ENCODE measurements around the gene RP2.
A peak's percentile ranks its signal among the peaks of the same experiment; 100 is the strongest.

RP2 gene

DNA sequence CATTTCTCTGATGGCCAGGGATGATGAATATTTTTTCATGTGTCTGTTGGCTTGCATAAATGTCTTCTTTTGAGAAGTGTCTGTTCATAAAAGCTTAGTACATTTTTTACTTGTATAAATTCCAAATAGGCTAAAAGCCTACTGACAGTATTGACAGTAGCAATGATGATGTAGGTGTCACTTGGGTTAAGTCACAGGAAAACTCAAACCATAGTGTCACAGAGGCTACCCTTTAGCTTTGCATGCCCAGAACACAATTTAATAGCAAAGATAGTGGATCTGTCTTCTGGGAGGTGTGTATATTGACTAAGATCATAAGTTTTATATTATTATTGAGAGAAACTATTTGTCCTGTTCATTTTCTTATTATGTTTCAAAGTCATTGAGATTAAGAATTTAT is 8.1 kb downstream of the RP2 start:
- DNase-seq (ENCODE audit: low spot score): no peak

DNA sequence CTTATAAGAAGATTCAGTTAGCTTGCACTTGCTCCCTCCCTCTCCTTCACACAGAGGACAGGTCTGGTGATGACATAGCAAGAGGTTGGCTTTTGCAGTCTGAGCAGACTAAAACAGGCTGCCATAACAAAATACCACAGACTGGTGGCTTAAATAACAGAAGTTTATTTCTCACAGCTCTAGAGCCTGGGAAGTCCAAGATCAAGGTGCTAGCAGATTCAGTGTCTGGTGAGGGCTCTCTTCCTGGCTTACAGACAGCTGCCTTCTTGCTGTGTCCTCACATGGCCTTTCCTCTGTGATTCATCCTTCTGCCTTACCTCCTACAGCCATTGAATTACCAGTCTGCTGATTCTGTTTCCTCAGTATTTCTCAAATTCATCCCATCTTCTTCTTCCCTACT is 13.1 kb downstream of the RP2 start:
- no peak for DNase-seq (ENCODE audit: low spot score)

DNA sequence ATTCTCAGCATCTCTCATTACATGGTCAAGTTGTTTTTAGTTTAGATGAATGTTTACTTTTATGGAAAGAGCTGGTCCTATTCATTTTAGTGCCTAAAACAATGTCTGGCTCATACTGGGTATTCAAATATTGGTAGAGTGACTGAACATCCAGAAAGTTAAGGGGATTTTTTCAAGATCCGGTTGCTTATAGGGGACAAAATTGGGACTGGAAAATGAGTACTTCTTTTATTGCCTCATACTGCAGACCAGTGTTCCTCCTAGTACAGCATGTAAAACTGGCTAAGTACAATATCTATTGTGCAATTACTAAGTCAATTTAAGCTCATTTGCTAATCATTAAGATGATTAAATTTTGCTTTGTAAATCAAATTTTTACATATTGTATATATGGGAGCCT is 13.9 kb downstream of the RP2 start:
- no peak for DNase-seq (ENCODE audit: low spot score)

DNA sequence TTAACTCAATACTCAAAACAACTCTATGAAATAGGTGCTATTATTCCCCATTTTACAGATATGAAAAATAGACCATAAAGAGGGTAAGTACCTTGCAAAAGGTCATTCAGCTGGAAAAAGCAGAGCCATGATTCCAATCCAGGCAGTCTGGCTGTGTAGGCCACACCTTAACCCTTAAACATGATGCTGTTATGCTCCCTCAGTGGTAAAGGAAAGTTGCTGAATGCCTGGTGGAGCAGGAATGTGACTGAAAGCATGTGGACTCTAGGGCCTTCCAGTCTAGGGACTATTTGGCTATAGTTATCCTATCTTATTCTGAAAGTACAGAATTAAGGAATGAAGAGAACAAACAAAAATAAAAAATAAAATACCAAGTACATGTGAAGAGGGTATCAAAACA is 19.6 kb downstream of the RP2 start:
- no peak for DNase-seq (ENCODE audit: low spot score)

DNA sequence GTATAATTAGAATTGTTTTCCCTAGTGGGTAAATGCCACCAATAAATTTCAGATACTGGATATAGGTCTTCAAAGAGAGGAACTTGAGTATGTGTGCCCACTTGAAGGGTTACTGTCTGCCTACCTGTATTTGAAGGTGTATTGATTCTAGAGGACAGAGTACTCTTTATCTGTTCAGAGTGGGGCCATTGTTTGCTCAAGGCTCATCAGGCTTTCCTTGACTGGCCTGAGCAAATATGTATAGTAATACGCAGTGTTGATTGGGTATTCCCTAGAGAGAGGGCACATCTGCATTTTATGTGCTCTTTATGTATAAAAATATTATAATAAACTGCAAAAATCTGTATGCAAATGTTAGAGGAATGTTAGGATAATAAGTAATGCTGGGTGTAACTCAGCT is 23.7 kb downstream of the RP2 start:
- no peak for DNase-seq (ENCODE audit: low spot score)

DNA sequence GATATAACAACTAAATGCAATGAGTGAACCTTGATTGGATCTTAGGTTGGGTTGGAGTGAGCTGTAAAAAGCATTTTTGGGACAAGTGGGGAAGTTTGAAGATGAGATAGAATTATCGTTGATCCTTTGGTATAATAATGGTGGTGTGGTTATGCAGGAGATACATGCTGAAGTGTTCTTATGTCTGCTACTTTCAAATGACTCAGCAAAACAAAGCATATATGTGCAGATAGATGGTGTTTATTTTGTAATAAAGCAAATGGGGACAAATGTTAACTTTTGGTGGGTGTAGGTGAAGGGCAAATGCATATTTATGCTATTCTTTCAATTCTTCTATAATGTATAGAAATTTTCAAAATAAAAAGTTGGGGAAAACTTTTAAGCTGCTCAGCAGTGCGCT is 26.2 kb downstream of the RP2 start:
- DNase-seq (ENCODE audit: low spot score): no peak

DNA sequence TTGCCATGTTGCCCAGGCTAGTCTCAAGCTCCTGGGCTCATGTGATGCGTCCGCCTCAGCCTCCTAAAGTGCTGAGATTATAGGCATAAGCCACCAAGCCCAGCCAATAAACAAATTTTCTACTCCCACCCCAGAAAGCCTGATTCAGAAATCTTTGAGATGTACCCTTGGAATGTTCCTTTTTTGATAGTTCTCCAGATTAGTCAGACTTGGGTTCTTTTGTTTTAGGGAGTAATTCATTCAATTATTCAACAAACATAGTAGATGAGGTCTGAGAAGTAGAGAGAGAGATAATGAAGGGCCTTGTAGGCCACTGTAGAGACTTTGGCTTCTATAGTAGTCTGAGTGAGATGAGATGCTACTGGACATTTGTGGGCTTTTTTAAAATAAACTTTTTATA is 27.8 kb downstream of the RP2 start:
- no peak for DNase-seq (ENCODE audit: low spot score)

DNA sequence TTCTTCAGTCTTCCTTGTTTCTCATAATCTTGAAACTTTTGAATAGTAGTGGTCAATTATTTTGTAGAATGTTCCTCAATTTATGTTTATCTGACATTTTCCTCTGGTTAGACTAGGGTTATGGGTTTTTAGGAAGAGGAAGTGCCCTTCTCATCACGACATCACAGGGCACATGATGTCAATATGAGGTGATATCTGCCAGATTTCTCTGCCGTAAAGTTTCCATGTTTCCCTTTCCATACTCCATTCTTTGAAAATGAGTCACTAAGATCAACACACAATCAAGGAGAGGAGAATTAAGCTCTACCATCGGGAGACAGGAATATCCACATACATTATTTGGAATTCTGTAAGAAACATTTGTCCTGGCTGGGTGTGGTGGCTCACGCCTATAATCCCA is 28.4 kb downstream of the RP2 start:
- no peak for DNase-seq (ENCODE audit: low spot score)

DNA sequence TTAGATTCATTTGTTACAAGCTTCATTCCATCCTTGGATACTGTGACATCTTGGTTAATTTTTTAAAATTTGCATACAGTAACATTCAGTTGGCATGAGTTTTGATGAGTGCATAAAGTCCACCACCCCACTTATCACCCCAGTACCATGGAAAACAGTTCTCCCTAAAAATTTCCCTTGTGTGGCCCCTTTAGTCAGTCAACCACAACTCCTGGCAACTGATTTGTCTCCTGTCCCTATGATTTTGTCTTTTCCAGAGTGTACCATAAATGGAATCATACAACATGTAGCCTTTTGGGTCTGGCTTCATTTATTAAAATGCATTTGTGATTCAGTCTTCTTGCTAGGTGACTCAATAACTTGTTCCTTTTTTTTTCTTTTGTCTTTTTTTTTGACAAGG is 29.9 kb downstream of the RP2 start:
- DNase-seq (ENCODE audit: low spot score): no peak

DNA sequence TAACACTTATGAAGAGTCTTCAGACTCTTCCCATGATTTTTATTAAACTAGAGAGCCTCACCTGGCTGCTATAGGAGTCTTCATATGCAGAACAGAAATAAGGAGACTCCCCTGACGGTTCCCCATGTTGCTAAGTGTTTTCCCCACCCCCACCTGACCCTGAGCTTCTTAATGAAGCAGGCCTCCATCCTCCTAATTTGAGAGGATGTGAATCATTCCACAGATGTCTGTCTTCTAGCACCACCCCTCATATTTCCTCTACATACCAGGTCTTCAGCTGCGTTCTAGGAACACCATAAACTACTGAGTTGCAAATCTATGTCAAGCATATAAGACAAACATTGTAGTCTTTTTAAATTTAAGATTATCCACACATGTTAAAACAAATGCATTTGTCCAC is 36.9 kb downstream of the RP2 start:
- DNase-seq (ENCODE audit: low spot score): no peak

DNA sequence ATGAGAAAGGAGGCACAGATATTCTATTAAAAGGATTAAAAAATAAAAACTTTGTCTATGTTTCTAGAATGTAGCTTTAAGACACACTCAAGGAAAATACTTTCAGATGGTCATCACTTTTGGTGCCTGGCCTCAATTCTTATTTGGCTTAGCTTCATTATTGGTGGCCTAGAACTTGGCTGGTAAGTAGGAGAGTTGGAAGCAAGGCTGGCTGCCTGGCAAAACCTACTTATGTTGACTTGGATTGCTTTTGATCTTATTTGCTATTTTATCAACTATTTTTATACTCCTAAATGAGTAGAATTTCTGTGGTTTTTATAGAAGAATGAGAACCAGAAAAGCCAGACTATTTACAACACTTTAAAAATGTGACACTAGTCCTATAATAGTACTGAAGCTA is 40.1 kb downstream of the RP2 start:
- DNase-seq (ENCODE audit: low spot score): no peak

DNA sequence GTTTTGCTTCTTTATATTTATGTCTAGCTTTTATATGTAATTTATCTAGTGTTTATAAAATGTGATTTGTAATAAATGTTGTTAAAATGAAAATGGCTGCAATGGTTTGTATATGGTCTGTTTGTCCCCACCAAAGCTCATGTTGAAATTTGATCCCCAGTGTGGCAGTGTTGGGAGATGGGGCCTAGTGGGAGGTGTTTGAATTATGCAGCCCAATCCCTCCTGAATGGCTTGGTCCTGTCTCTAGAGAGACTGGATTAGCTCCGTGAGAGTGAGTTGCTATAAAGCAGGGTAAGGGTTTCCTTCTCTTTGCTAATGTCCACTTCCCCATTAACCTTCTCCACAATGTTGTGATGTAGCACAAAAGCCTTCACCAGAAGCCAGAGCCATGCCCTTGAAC is 45.4 kb downstream of the RP2 start:
- no peak for DNase-seq (ENCODE audit: low spot score)

DNA sequence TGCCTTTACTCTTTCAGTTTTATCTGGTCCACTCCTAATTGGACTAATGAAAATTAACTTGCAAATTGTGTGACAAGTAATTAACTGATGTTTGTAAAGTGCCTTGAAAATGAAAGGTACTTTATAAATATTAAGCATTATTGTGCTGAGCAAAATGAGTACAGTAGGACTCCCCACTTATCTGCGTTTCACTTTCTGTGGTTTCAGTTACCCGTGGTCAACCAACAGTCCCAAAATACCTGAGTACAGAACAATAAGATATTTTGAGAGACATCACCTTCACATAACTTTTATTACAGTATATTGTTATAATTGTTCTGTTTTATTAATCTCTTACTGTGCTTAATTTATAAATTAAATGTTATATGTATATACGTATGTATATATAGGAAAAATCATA is 48.0 kb downstream of the RP2 start:
- DNase-seq (ENCODE audit: low spot score): no peak

DNA sequence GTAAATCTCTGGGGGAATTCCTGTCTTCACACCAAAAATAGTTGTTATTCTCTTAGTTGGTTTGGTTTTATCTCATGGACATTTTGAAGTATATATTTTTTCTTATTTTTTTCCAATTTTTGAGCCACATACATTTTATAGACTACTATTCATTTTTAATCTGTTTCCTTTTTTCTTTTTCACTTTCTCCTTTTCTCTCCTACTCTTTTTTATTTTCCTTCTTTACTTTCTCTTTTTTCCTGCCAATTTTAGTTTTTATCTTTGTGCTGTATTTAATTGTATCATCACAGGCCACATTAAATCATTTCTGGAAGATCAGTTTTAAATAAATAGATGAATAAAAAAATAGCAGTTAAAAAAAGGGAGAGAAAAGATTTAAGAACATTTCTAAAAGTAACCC is 61.4 kb downstream of the RP2 start:
- DNase-seq (ENCODE audit: low spot score): no peak

DNA sequence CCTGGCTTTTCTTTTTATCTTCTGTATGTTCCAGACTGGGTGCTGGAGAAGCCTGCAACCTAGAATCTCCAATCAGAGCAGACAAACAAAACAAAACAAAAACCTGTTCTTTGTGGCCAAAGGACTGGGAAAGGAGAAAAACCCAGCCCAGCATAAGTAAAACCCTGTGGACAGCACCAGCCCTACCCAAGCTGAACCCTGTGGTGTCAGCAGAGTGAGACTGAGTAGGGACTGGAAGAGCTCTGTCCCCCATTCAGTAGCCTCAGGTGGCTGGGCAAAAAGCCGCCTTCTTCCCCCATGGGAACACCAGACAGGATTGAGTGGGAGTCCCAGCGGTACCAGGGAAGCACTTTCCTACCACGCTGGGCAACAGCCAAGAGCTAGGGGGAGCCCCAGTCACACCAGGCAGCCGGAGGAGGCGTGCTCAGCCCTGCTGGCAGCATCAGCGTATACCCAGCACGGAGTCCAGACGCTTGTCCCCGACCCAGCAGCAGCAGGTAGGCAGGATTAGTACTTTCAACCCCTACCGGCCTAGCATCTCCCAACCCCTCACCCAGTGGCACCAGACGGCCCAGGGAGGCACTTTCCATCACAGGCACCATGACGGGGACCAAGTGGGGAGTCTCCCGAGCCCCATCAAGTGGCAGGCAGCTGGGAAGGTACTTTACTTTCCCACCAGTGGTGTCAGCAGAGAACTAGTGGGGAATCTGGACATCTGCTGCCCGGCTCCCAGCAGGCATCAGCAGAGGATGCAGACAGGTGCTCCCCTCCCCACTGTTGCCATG is 66.8 kb downstream of the RP2 start:
- DNase-seq (ENCODE audit: low spot score): peak; percentile 44

DNA sequence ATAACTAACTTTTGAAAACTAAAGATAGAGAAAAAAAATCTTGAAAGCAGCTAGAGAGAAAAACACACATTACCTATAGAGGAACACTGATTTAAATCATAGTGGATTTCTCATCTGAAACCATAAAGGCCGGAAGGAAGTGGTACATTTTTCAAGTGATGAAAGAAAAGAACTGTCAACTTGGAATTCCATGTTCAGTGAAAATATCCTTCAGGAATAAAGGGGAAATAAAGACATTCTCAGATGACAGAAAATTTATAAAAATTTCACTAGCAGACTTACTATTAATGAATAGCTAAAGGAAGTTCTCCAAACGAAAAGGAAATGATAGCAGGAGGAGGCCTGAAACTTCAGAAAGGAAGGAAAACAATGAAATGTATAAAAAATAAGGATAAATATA is 67.8 kb downstream of the RP2 start:
- no peak for DNase-seq (ENCODE audit: low spot score)

DNA sequence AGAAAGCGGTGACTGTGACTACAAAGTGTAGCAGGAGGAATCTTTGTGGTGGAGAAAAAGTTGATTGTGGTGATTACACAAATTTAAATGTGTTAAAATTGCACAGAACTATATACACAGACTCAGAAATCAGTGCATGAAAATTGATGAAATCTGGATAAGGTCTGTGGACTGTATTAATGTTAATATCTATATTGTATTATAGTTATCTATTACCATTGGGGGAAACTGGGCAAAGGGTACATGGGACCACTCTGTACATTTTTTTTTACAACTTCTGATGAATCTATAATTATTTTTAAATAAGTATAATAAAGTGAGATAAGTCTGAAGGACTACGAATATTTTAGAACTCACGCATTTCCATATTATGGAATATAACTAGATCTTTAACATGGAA is 73.6 kb downstream of the RP2 start:
- no peak for DNase-seq (ENCODE audit: low spot score)

DNA sequence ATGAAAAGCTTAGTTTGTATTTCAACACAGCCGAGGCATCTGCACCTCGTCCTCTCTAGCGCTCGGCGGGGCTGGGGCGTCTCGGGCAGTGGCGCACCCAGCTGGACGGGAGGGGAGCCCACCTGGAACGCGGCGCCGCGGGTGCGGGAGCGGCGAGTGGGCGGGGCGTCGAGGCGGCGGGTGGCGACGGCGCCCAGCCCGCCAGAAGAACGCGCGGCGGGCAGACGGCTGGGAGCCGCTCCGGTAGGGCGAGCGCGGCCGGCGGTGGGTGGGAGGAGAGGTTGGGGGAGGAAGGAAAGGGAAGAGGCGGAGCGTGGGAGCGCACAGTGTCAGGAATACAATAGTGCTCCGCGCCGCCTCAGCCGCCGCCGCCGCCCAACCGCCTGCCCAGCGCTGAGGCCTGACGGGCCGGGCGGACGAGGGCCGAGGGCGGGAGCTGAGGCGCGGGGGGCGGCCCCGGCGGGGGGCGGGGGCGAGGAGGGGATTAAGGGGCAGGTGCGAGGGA is 75.3 kb downstream of the RP2 start, which contains the start of gene JADE3:
JADE3 (plus strand) TSS at position 324 of the 505 bp plus-strand sequence. CDS start 72,474 bp downstream, outside the sequence.
- peak; percentile 0 for DNase-seq (ENCODE audit: low spot score)

DNA sequence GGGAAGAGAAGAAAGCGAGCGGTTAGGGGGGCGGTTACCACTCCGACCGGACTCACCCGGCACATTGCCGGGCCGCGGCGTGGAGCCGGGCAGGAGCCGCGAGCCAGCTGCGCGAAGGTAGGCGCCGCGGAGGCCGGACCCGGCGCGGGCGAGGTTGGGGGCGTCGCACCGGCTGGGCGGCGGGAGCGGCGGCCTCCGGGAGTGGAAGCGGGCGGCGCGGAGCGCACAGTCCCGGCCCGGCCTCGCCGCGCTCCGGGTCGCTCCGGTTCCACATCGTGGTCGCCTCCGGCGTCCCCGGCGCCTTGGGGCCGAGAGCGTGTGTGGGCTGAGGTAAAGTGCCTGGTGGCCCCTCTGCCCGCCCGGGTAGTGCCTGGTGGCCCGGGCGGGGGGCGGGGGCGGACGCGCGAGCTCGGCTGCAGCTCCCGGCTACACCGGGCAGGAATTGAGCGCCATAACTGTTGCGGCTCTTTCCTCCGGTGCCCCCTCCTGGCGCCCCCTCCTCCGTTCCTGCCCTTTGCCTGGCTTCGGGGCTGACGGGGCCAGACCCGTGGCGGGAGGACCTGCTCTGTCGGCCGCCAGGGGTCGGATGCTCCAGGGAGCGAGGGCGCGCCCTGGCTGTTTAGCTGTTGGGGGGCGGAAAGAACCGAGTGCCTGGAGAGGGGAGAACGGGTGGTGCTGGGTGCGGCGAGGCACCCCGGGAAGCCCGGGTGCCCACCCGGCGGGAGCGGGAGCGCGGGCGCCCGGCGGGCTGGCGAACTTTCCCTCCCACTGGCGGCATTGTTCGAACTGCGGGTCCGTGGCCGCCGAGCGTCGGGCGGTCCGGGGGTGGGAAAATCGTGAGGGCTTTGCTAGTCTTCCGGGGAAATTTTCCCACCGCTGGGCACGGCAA is 76.0 kb downstream of the RP2 start:
- DNase-seq (ENCODE audit: low spot score): no peak

DNA sequence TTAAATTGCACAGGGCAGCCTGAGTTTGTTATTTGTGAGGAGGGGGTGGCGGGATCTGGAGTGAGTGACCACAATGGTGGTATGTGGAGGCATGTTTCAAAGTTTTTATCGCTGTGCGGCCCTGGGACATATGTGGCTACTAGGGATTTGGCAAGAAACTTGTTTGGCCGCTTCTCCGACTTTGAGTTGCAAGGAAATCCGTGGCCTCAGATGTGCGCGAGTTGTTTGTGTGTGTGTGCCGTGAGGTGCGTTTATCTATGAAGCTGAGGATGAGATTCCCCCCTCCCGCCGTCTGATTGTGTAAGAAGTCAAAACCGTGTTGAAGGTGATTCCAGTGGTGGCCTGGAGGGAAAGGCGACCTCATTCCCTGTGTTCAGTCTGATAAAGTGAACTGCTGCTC is 76.8 kb downstream of the RP2 start:
- DNase-seq (ENCODE audit: low spot score): no peak

DNA sequence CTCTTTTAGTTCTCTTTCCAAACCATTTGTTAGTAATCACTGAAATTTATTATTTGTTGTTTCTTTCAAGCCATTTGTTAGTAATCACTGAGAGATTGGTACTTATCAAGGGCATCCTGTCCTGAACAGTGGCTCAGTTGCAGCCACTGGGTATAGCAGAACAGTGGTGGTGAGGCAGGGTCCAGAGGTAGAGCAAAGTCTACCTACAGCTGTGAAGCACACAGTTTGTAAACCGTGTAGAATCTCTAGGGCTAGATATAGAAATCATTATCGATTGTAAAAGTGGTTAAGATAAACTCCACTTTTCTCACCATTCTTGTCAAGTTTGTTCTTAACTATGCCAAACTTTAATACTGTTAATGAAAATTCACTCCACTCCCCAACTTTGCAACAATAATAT is 79.4 kb downstream of the RP2 start:
- DNase-seq (ENCODE audit: low spot score): no peak

DNA sequence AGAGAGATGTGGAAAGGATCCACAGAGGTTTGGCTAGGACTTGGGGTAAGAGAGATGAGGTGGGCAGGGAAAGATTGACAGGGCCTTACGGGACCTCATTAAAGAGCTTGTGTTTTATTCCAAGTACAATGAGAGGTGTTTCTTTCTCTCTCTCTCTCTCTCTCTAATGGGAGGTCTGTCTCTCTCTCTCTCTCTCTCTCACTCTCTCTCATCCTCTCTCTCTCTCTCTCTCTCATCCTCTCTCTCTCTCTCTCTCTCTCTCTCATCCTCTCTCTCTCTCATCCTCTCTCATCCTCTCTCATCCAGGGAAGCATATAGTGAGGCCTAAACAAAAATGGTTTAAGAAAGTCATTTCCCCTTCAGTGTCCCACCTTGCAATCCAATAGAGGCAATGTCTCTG is 80.8 kb downstream of the RP2 start:
- no peak for DNase-seq (ENCODE audit: low spot score)

DNA sequence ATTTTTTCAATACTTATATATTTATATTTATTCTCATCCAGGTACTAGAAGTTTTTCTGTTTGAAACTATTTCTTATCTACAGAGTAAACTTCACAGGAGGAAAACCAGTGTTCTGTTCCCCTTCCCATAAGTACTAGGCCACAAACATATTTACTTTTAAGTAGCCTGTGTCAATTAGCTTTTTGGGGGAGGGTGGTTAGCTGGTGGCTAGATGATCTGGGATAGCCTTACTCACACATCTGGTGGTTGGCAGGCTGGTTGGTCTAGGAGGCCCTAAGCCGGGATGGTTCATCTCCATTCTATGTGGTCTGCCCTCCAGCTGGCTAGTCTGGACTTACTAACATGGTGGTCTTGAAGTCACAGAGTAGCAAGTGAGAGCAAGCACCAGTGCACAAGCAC is 81.6 kb downstream of the RP2 start:
- no peak for DNase-seq (ENCODE audit: low spot score)

Data from CD4-positive, alpha-beta T cell treated with Interleukin-15 for 4 hours (primary cell).